ENCODE results near the gene GAS6.

Gene GAS6

GRCh38 chr13:113876346-113877148 lies 12.7 kb upstream of the GAS6 start:
- H3K9me3 ChIP-seq (ENCODE audit: insufficient read depth, low read length, severe bottlenecking): no peaks in the 10 kb centered on the region
- no peaks in the 10 kb centered on the region for H3K36me3 ChIP-seq (ENCODE audit: insufficient read depth, low read length)
- DNase-seq: no peak
- no peak for ATAC-seq (ENCODE audit: insufficient read depth, low read depth)
- peaks cover 1% of the 10 kb centered on the region for H3K27me3 ChIP-seq (ENCODE audit: insufficient read depth, low read length, poor library complexity)
- no peak for TF ChIP-seq EZH2 (IDR thresholded peaks at IDR 0.05; ENCODE audit: borderline replicate concordance, low read depth, low read length, severe bottlenecking)
- TF ChIP-seq CTCF (IDR thresholded peaks at IDR 0.05; ENCODE audit: borderline replicate concordance, extremely low read depth, low read length, poor library complexity, severe bottlenecking): no peak
- H3K79me2 ChIP-seq (ENCODE audit: insufficient read depth, low read length): no peaks in the 10 kb centered on the region
- H3K4me3 ChIP-seq (ENCODE audit: low read depth in 1 of 2, low read length in 2 of 2): no peak overlapping the region
- H4K20me1 ChIP-seq (ENCODE audit: insufficient read depth, low read length): no peaks in the 10 kb centered on the region
- no peak overlapping the region for H2AFZ ChIP-seq (ENCODE audit: low read depth, low read length)
- H3K27ac ChIP-seq (ENCODE audit: low read length): no peak overlapping the region
- no peaks in the 10 kb centered on the region for H3K4me1 ChIP-seq (ENCODE audit: insufficient read depth, low read length)
- H3K4me2 ChIP-seq (ENCODE audit: insufficient read depth, low read length): no peak overlapping the region
- H3K9ac ChIP-seq (ENCODE audit: low read depth, low read length): no peak overlapping the region

- DNase-seq (no peak), ATAC-seq (ENCODE audit: insufficient read depth, low read depth) (no peak)
- no peaks in the 10 kb centered on the region for H3K9me3 ChIP-seq (ENCODE audit: insufficient read depth, low read length, severe bottlenecking)
- no peaks in the 10 kb centered on the region for H3K4me1 ChIP-seq (ENCODE audit: insufficient read depth, low read length)
- H3K27ac ChIP-seq (ENCODE audit: low read length): no peak overlapping the region
- no peak overlapping the region for H2AFZ ChIP-seq (ENCODE audit: low read depth, low read length)
- H3K4me3 ChIP-seq (ENCODE audit: low read depth in 1 of 2, low read length in 2 of 2): no peak overlapping the region
- TF ChIP-seq CTCF (IDR thresholded peaks at IDR 0.05; ENCODE audit: borderline replicate concordance, extremely low read depth, low read length, poor library complexity, severe bottlenecking): no peak
- no peak for TF ChIP-seq EZH2 (IDR thresholded peaks at IDR 0.05; ENCODE audit: borderline replicate concordance, low read depth, low read length, severe bottlenecking)
- H3K4me2 ChIP-seq (ENCODE audit: insufficient read depth, low read length): no peak overlapping the region
- no peaks in the 10 kb centered on the region for H3K36me3 ChIP-seq (ENCODE audit: insufficient read depth, low read length)
- H3K79me2 ChIP-seq (ENCODE audit: insufficient read depth, low read length): no peaks in the 10 kb centered on the region
- H3K27me3 ChIP-seq (ENCODE audit: insufficient read depth, low read length, poor library complexity): no peaks in the 10 kb centered on the region
- no peak overlapping the region for H3K9ac ChIP-seq (ENCODE audit: low read depth, low read length)
- no peaks in the 10 kb centered on the region for H4K20me1 ChIP-seq (ENCODE audit: insufficient read depth, low read length)
These were observed 12.0 kb upstream of the GAS6 start for GRCh38 chr13:113875837-113876281.

- Histone ChIP-seq H4K20me1 (ENCODE audit: insufficient read depth, low read length) (no peaks in the 10 kb centered on the region), H3K79me2 (ENCODE audit: insufficient read depth, low read length) (no peaks in the 10 kb centered on the region), H3K9me3 (ENCODE audit: insufficient read depth, low read length, severe bottlenecking) (no peaks in the 10 kb centered on the region), H3K4me2 (ENCODE audit: insufficient read depth, low read length) (no peak overlapping the region), H3K4me3 (ENCODE audit: low read depth in 1 of 2, low read length in 2 of 2) (no peak overlapping the region), H3K36me3 (ENCODE audit: insufficient read depth, low read length) (no peaks in the 10 kb centered on the region), H3K4me1 (ENCODE audit: insufficient read depth, low read length) (no peaks in the 10 kb centered on the region), H2AFZ (ENCODE audit: low read depth, low read length) (no peak overlapping the region), H3K27ac (ENCODE audit: low read length) (no peak overlapping the region), H3K27me3 (ENCODE audit: insufficient read depth, low read length, poor library complexity) (no peaks in the 10 kb centered on the region), H3K9ac (ENCODE audit: low read depth, low read length) (no peak overlapping the region)
- DNase-seq (no peak), ATAC-seq (ENCODE audit: insufficient read depth, low read depth) (no peak)
- no peak for TF ChIP-seq CTCF (IDR thresholded peaks at IDR 0.05; ENCODE audit: borderline replicate concordance, extremely low read depth, low read length, poor library complexity, severe bottlenecking)
- no peak for TF ChIP-seq EZH2 (IDR thresholded peaks at IDR 0.05; ENCODE audit: borderline replicate concordance, low read depth, low read length, severe bottlenecking)
These were observed 11.5 kb upstream of the GAS6 start for GRCh38 chr13:113875429-113875815.

Data from DND-41 (cell line).